ENCODE results near the gene CFAP68.
"Not testable (repeated sequence)": the region's sequence is repeated elsewhere in the genome, so short reads cannot be mapped to it uniquely, and the experiment has no call there.

CFAP68 gene

DNA sequence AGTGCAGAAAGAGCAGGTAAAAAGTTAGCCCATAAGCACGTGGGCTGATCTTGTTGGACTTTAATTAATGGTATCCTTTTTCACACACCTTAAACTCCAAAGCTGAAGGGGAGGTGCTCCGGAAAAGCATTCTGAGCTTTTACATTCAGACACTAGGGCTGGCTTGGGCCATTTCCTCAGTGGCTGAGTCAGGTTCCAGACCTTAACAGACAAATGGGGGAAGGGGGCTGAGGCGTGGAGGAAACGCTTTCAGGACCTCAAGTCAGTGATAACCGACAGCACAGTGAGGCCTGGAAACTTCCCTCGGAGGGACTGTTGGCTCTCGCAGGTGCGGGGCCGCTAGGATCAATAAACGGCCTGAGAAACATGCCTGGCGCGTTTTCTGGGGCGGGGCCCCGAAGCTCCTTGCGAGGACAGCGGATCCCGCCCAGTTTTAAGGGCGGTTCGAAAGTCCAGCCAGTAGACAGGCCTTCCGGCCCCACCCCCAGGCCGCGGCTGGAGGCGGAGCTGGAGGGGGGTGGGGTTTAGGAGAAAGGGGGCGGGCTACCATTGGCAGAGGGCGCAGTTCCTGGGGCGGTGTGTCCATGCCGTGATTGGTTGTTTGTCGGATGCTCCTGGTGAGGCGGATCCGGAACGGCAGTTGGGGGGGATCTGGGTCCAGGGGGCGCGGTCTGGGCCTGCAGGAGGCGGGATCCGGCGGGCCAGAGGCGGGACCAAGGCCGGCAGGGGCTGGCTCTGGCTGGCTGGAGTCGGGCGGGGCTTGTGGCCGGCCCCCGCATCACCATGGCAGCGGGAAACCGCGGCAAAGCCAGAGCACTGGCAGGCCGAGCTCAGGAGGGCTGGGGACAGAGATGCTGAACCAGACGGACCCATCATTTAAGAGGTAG, 47.4 kb downstream of the CFAP68 start:
- in situ Hi-C loops (cut with MboI; ENCODE audit: low pct_unique_long_range_greater_than_20kb, low sequenced_read_pairs, unreplicated experiment) = no loop called here
- DNase-seq (ENCODE audit: low spot score) = peak; percentile 98
- TF ChIP-seq CTCF (IDR thresholded peaks at IDR 0.05; ENCODE audit: extremely low read depth, insufficient read depth, missing control alignments) = no peak

GRCh38 chr11:111930472-111930871, 51.1 kb downstream of the CFAP68 start:
- TF ChIP-seq CTCF (IDR thresholded peaks at IDR 0.05; ENCODE audit: extremely low read depth, insufficient read depth, missing control alignments) = no peak
- in situ Hi-C loops (cut with MboI; ENCODE audit: low pct_unique_long_range_greater_than_20kb, low sequenced_read_pairs, unreplicated experiment) = no loop called here
- DNase-seq (ENCODE audit: low spot score) = no peak

GRCh38 chr11:111932611-111932950, 53.2 kb downstream of the CFAP68 start:
- TF ChIP-seq CTCF (IDR thresholded peaks at IDR 0.05; ENCODE audit: extremely low read depth, insufficient read depth, missing control alignments) = no peak
- in situ Hi-C loops (cut with MboI; ENCODE audit: low pct_unique_long_range_greater_than_20kb, low sequenced_read_pairs, unreplicated experiment) = no loop called here

GRCh38 chr11:111933176-111933575, 53.8 kb downstream of the CFAP68 start:
- in situ Hi-C loops (cut with MboI; ENCODE audit: low pct_unique_long_range_greater_than_20kb, low sequenced_read_pairs, unreplicated experiment); DNase-seq (ENCODE audit: low spot score): not testable (repeated sequence)

More at GRCh38 chr11:111932611-111932950, 53.2 kb downstream of the CFAP68 start:
- no peak for DNase-seq (ENCODE audit: low spot score)

DNA sequence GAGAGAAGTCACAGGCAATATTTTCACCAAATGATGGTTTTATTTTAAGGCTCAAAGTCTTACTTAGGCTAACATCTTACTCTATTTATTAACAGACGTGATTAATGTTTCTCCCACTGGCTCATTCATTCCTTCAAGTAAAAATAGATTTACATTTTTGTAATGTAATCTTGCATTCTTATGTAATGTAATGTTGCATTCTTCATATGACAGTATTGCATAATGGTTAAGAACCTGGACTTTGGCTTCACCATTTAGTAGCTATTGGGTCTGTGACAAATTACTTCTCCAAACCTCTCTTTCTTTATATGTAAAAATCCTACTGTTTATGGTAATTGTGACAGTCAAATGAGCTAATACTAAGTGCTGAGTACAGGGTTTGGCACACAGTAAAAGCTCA, 54.5 kb downstream of the CFAP68 start:
- no peak for DNase-seq (ENCODE audit: low spot score)
- in situ Hi-C loops (cut with MboI; ENCODE audit: low pct_unique_long_range_greater_than_20kb, low sequenced_read_pairs, unreplicated experiment) = no loop called here
- TF ChIP-seq CTCF (IDR thresholded peaks at IDR 0.05; ENCODE audit: extremely low read depth, insufficient read depth, missing control alignments) = no peak

- no peak for TF ChIP-seq CTCF (IDR thresholded peaks at IDR 0.05; ENCODE audit: extremely low read depth, insufficient read depth, missing control alignments)
- DNase-seq (ENCODE audit: low spot score) = no peak
- in situ Hi-C loops (cut with MboI; ENCODE audit: low pct_unique_long_range_greater_than_20kb, low sequenced_read_pairs, unreplicated experiment) = no loop called here
Measured at GRCh38 chr11:111934306-111934705, 55.0 kb downstream of the CFAP68 start.

Data from GM13977 (cell line).